Omental fat pad (tissue), 4 donors: Measurements from ENCODE around the gene RFC1. TPM values are rescaled to one million over a fixed set of nuclear protein-coding genes. Genes with fewer than 3 reads are reported as not detected.
"Not testable (repeated sequence)": the region's sequence is repeated elsewhere in the genome, so short reads cannot be mapped to it uniquely, and the experiment has no call there.

Experiments used
- ATAC-seq: fragments of 150-250 bp; one replicate; pipeline ENCODE4 v1.9.1; 2016; ENCODE audit warnings: mild to moderate bottlenecking, moderate library complexity; ENCODE audit not compliant: low FRiP score
- DNase-seq: peaks from one replicate; pipeline ENCODE4 v3.0.0-alpha.2; 2019; ENCODE audit warnings: low spot score
- total RNA-seq, 4 donors: library from RNA; depleted of rRNA; stranded (reverse); fragments of >200 nt; gene quantifications; one replicate each; pipeline ENCODE4 v1.1.0, GENCODE V29; 2016
- TF ChIP-seq, protein P1 (sequence below), 3 donors: fragments of 450-650 bp; IDR thresholded peaks; one replicate each; pipeline ENCODE4 v1.5.1; 2016 to 2017; ENCODE audit warnings: antibody characterized with exemption in 3 of 3, mild to moderate bottlenecking in 3 of 3, moderate library complexity in 2 of 3

The RFC1 gene
- total RNA-seq, 4 donors from 2014 or later: 18.5 to 38.1 (median 27.8) TPM

DNA sequence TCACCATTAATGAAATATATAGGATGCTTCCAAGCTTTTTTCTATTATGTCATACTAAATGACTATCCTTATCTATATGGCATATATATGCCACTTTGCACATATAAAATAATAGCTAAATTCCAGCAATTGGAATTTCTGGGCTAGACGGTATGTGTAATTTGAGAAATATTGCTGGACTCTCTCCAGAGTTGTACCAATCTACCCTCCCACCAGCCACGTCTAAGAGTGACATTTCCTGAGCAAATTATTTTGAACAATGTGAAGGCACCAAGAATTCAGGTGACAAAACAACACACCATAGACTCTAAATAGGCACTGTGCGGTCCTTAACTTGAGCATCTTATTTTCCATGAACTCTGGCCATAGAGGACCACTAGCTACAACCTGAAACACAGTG, 62.3 kb downstream of the RFC1 start:
- TF ChIP-seq, protein P1, sequence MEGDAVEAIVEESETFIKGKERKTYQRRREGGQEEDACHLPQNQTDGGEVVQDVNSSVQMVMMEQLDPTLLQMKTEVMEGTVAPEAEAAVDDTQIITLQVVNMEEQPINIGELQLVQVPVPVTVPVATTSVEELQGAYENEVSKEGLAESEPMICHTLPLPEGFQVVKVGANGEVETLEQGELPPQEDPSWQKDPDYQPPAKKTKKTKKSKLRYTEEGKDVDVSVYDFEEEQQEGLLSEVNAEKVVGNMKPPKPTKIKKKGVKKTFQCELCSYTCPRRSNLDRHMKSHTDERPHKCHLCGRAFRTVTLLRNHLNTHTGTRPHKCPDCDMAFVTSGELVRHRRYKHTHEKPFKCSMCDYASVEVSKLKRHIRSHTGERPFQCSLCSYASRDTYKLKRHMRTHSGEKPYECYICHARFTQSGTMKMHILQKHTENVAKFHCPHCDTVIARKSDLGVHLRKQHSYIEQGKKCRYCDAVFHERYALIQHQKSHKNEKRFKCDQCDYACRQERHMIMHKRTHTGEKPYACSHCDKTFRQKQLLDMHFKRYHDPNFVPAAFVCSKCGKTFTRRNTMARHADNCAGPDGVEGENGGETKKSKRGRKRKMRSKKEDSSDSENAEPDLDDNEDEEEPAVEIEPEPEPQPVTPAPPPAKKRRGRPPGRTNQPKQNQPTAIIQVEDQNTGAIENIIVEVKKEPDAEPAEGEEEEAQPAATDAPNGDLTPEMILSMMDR (IDR thresholded peaks at IDR 0.05): no peak
- DNase-seq (no peak), ATAC-seq (no peak)

DNA sequence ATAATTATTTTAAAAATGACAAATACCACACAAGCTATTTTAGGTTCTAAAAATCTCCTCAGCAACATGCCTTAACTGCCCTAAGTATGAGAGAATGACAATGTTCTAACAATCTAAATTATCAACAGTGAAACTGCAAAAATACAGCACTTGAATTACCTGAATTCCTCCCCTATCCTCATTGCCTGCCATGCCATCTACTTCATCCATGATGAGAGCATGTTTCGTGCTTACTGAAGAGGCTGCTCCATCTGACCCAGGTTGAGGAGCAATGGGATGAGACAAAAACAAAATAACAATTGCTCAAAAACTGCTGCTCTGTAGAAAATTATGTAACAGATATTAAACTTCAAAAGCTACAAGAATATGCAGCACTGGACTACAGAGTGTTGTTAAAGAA, 63.3 kb downstream of the RFC1 start:
- DNase-seq: no peak
- TF ChIP-seq, protein P1 (IDR thresholded peaks at IDR 0.05): no peak
- ATAC-seq: no peak

DNA sequence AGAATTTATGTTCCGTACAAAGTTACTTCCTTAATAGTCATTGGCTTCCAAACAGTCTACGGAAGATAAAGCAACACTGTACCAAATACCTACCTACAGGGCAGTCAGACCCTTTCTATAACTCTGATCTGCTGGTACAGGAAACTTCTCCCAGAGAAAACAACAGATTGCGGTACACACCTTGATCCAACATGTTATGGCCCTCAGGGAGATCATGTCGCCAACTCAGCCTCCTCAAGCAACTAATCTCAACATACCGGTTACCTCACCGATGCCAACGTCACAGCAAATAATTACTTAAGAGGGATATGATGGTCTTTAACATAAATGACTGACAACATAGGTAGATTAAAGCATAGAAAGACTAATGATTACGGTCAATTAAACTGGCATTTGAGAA, 70.4 kb downstream of the RFC1 start:
- DNase-seq (no peak), ATAC-seq (no peak)
- TF ChIP-seq, protein P1 (IDR thresholded peaks at IDR 0.05): no peak

DNA sequence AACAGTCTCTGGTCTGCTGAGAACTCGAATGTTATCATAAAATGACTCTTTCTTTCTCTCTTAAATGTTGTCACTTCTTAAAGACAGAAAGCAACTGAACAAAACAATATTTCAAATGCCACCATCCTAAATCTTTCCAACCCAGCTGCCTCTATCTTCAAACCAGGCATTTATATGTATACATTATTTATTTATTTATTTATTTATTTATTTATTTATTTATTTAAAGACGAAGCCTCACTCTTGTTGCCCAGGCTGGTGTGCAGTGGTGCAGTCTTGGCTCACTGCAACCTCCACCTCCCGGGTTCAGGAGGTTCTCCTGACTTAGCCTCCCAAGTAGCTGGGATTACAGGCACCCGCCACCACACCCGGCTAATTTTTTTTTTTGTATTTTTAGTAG, 73.7 kb downstream of the RFC1 start:
- not testable (repeated sequence) for ATAC-seq, DNase-seq

DNA sequence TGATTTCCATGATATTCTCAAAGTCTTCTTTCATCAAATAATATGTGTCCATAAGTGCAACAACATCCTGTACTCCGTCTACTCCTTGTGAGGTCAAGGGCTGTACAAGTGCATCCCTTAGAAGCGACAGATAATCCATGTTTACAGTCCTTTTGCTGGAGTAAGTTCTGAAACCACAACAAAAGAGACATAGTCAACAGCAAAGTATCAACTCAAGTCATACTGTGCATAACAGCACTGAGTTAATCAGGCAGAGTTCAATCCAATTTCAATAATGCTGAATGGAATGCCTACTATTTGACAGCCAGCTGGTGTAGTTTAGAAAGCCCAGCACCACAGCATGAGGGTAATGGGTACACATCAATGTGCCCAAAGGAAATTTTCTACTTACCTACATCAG, 74.5 kb downstream of the RFC1 start:
- ATAC-seq: no peak

DNA sequence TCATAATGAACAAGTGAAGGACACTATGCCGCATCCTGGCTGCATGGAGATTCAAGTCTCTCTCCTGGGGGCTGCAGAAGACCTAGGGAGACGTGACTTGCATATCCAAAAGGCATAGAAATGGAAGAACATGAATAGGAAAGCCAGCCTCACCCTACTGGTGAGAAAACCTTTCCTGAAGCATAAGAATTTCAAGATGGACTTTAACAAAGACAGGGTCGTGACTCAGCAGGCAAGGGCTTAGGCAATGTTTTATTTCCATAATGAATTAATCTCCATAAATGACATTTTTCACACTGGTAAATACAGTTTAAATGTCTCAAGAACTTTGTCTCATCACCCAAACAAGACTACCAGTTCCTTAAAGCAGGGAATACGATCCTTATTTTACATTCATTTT, 78.9 kb downstream of the RFC1 start:
- TF ChIP-seq, protein P1 (IDR thresholded peaks at IDR 0.05): no peak
- no peak for ATAC-seq

More for the DNA sequence above, 74.5 kb downstream of the RFC1 start:
- DNase-seq: no peak
- TF ChIP-seq, protein P1 (IDR thresholded peaks at IDR 0.05): no peak

DNA sequence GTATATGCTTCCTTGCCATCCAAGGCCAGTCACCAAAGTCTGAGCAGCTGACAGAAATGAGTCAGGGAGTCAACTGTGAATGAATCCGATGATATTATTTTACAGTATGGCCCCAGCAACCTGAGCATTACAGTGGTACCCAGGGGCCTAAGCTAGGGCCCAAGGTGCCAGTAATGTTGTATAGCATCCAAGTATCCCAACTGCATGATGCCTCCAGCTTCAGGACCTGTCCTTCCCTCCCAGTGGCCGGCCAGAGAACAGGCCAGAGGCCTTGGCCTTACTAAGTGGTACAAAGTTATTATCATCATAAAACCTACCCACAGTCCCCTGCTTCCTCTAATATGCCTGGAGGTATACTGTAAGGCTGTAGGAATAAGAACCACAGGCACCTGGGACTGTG, 79.9 kb downstream of the RFC1 start:
- TF ChIP-seq, protein P1 (IDR thresholded peaks at IDR 0.05): no peak
- DNase-seq (no peak), ATAC-seq (no peak)

More for the DNA sequence above, 78.9 kb downstream of the RFC1 start:
- DNase-seq: no peak

DNA sequence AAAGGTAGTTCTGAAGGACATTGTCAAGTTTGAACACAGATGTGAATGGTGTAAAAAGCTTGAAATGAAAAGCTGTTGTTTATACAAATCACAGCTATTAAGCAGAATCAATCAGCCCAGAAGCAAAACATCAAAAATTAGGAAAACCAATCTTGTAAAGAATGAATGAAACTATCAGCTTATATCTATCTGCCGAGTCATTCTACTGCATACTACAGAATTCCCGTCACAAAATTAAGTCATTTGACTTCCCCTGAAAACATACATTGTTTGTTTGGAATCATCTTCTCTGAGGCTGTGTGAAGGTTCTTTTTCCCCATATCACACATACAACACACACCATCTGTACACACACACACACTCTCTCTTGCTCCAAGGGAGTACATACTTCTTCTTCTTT, 80.3 kb downstream of the RFC1 start:
- no peak for DNase-seq
- TF ChIP-seq, protein P1 (IDR thresholded peaks at IDR 0.05): no peak
- ATAC-seq: no peak
